Endodermal cell (in vitro differentiated cells): Measurements from ENCODE around the gene HGD. TPM values are rescaled to one million over a fixed set of nuclear protein-coding genes. Genes with fewer than 3 reads are reported as not detected.

Source experiments
- DNase-seq: peaks from one replicate; pipeline ENCODE4 v3.0.0-alpha.2; 2017
- H3K27ac ChIP-seq: 2 replicates; pipeline ENCODE4 v1.5.1; 2013; ENCODE audit warnings: mild to moderate bottlenecking, low read depth, low read length, moderate library complexity
- H3K27me3 ChIP-seq: 2 replicates; pipeline ENCODE4 v1.6.1; 2013; ENCODE audit warnings: mild to moderate bottlenecking, low read length, moderate library complexity; ENCODE audit not compliant: insufficient read depth, control insufficient read depth, poor library complexity, severe bottlenecking
- H3K36me3 ChIP-seq: 2 replicates; pipeline ENCODE4 v1.7.0; 2013; ENCODE audit warnings: mild to moderate bottlenecking, low read length, moderate library complexity; ENCODE audit not compliant: control insufficient read depth, insufficient read depth
- H3K4me1 ChIP-seq: one replicate; pipeline ENCODE4 v1.7.0; 2013; ENCODE audit warnings: low read length; ENCODE audit not compliant: control insufficient read depth, insufficient read depth
- H3K4me3 ChIP-seq: 2 replicates; pipeline ENCODE4 v1.5.1; 2013; ENCODE audit warnings: mild to moderate bottlenecking, low read length, moderate library complexity
- H3K9ac ChIP-seq: 2 replicates; pipeline ENCODE4 v1.6.1; 2013; ENCODE audit warnings: mild to moderate bottlenecking, low read length, moderate library complexity; ENCODE audit not compliant: poor library complexity, severe bottlenecking; ENCODE audit errors: extremely low read depth
- H3K9me3 ChIP-seq: 2 replicates; pipeline ENCODE4 v1.6.1; 2013; ENCODE audit warnings: mild to moderate bottlenecking, low read length, moderate library complexity; ENCODE audit not compliant: control insufficient read depth
- H3K27ac Mint-ChIP-seq: 2 replicates; pipeline ENCODE4 v1.8.0; 2020; ENCODE audit warnings: mixed read lengths
- H3K27me3 Mint-ChIP-seq: 2 replicates; pipeline ENCODE4 v1.8.0; 2021; ENCODE audit warnings: mild to moderate bottlenecking, mixed read lengths; ENCODE audit not compliant: insufficient read depth
- H3K36me3 Mint-ChIP-seq: 2 replicates; pipeline ENCODE4 v1.8.0; 2020; ENCODE audit warnings: low read depth, mixed read lengths
- H3K4me1 Mint-ChIP-seq: 2 replicates; pipeline ENCODE4 v1.8.0; 2020; ENCODE audit warnings: mixed read lengths
- H3K4me3 Mint-ChIP-seq: 2 replicates; pipeline ENCODE4 v1.8.0; 2020; ENCODE audit warnings: mild to moderate bottlenecking, moderate library complexity, mixed read lengths
- H3K9me3 Mint-ChIP-seq: 2 replicates; pipeline ENCODE4 v1.8.0; 2020; ENCODE audit warnings: mild to moderate bottlenecking, mixed read lengths
- WGBS, 2 experiments: methylation state at CpG; one replicate each; pipeline versions ENCODE4 v1.1.5 to v1.1.7; 2013; ENCODE audit warnings: missing lambda C conversion rate in 2 of 2, mixed read lengths in 1 of 2; ENCODE audit not compliant: insufficient coverage in 1 of 2, insufficient read length in 1 of 2; 5-methylcytosine and 5-hydroxymethylcytosine counted together
- long read RNA-seq, 4 experiments: library from polyadenylated mRNA in 2 of 4; library from RNA in 1 of 4; library from capped mRNA in 1 of 4; stranded (forward) in 3 of 4; unstranded in 1 of 4; transcript quantifications; one replicate each; pipeline ENCODE4 v2.0.0, GENCODE V29; 2020 to 2021; ENCODE audit warnings: inconsistent platforms in 1 of 4
- polyA plus RNA-seq, 2 experiments: library from polyadenylated mRNA; stranded (reverse); fragments of 50-300 nt; gene quantifications; one replicate each; pipeline ENCODE4 v1.2.3, GENCODE V29; 2013
- total RNA-seq, 2 donors: library from RNA; stranded (reverse); fragmentation: NEBNext Ultra II Directional in 1 of 2; extraction: Animal tissue kit (Norgen Biotek cat#: 25700) in 1 of 2; gene quantifications; 2 replicates in 1 of 2; 3 replicates in 1 of 2; pipeline ENCODE4 v1.2.1, GENCODE V29; 2021
- TF ChIP-seq, protein P1 (sequence below): fragments of 200-600 bp; sonication (generic); conservative IDR thresholded peaks from 2 replicates; pipeline ENCODE4 v1.5.0; 2021; ENCODE audit warnings: antibody characterized with exemption, mild to moderate bottlenecking

The HGD gene, protein sequence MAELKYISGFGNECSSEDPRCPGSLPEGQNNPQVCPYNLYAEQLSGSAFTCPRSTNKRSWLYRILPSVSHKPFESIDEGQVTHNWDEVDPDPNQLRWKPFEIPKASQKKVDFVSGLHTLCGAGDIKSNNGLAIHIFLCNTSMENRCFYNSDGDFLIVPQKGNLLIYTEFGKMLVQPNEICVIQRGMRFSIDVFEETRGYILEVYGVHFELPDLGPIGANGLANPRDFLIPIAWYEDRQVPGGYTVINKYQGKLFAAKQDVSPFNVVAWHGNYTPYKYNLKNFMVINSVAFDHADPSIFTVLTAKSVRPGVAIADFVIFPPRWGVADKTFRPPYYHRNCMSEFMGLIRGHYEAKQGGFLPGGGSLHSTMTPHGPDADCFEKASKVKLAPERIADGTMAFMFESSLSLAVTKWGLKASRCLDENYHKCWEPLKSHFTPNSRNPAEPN
- not detected for total RNA-seq
- 1.1 TPM for polyA plus RNA-seq (2013, experiment 1 of 2)
- polyA plus RNA-seq (2013, experiment 2 of 2): not detected
- long read RNA-seq, experiment 1: 0 reads
- long read RNA-seq, experiment 2: 0 reads
- long read RNA-seq, experiment 3: 0 reads
- long read RNA-seq, experiment 4: 0 reads

DNA sequence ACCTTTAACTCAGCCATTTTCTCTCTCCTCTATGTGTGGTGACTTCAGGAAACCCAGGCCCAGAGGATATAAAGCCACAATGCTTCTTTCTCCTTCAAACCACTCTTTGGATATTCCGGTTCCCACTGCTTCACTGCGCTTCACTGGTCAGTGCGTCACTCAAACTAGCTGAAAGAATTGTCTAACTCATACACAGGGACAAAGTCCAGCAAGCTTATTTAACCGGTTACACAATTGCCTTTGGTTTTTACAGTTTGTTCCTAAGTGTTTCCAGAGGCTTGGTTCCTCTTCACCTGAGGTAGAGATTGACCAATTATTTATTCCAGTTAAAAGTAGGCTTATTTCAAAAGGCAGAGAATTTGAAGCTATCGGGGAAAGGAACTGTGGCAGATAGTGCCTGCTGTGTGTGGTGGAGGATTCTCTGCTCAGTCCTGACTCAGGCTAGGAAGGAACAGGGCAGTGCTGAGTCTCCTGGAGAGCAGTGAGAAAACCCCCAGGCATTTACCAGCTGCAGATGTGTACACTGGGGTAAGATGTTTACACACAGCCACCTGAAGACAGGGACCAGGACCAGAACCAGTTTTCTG is at the start of gene HGD:
TSS of gene HGD (minus strand) at position 145 of the 587 bp plus-strand sequence. CDS start at position 17, 128 bp downstream.
- Mint-ChIP-seq H3K27ac (no peak within 1 kb of the TSS), H3K9me3 (peaks cover 24% of the 10 kb centered on the region), H3K4me1 (peaks cover 37% of the 10 kb centered on the region), H3K27me3 (no peaks in the 10 kb centered on the region), H3K36me3 (no peaks in the 10 kb centered on the region), H3K4me3 (no peak within 1 kb of the TSS)
- H3K4me1 ChIP-seq: peaks cover 13% of the 10 kb centered on the region
- TF ChIP-seq, protein P1, sequence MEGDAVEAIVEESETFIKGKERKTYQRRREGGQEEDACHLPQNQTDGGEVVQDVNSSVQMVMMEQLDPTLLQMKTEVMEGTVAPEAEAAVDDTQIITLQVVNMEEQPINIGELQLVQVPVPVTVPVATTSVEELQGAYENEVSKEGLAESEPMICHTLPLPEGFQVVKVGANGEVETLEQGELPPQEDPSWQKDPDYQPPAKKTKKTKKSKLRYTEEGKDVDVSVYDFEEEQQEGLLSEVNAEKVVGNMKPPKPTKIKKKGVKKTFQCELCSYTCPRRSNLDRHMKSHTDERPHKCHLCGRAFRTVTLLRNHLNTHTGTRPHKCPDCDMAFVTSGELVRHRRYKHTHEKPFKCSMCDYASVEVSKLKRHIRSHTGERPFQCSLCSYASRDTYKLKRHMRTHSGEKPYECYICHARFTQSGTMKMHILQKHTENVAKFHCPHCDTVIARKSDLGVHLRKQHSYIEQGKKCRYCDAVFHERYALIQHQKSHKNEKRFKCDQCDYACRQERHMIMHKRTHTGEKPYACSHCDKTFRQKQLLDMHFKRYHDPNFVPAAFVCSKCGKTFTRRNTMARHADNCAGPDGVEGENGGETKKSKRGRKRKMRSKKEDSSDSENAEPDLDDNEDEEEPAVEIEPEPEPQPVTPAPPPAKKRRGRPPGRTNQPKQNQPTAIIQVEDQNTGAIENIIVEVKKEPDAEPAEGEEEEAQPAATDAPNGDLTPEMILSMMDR: no peak
- peak within 1 kb of the TSS; percentile 43 for H3K27ac ChIP-seq
- H3K4me3 ChIP-seq: no peak within 1 kb of the TSS
- no peak for DNase-seq
- H3K27me3 ChIP-seq: no peaks in the 10 kb centered on the region
- no peaks in the 10 kb centered on the region for H3K36me3 ChIP-seq
- H3K9me3 ChIP-seq: peaks cover 20% of the 10 kb centered on the region
- no peak within 1 kb of the TSS for H3K9ac ChIP-seq
- WGBS, 2 experiments: 92 to 94% methylated on average over 5 of the region's 5 CpGs

DNA sequence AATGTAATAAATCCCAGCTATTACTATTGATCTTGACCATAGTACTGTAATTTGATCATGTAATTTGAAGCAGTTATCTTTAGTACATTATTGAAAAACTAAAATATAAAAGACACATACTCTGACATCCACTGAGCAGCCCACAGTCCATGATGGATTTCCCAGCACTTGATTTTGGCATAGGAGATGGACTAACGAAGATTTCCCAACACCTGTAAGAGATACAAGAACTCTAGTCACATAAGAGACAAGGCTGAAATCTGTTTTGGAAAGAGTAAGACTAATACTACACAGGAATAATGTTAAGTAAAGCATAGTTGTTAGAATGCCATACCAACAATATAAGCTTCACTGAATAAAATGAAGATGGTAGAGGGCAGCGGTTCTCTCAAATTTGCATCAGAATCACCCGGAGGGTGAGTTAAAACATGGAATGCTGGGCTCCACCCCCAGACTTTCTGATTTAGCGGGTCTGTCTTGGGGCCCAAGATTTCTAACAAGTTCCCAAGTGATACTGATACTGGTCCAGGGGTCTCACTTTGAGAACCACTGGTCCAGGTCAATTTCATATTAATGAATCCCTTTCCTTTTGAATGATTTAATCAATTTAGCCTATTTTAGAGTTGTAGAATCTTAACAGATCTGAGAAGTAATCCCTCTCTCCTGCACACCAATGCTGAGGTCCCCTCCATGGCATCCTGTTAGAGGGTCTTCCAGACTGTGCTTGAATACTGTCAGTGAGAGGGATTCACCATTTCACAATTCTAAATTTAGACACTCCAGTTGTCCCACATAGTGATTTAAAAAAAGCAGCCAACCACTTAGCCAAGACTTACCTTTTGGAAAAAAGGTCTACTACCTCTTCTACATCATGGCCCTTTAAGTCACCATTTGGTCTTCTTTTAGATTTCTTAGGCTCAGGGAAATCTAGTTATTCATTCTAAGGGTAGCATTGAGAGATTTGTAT is 48.8 kb upstream of the HGD start:
- Mint-ChIP-seq H3K36me3 (peaks cover 6% of the 10 kb centered on the region), H3K27me3 (peaks cover 2% of the 10 kb centered on the region), H3K9me3 (peaks cover 26% of the 10 kb centered on the region), H3K4me3 (no peak overlapping the region), H3K4me1 (no peaks in the 10 kb centered on the region), H3K27ac (no peak overlapping the region)
- Histone ChIP-seq H3K4me3 (no peak overlapping the region), H3K9ac (no peak overlapping the region), H3K36me3 (no peaks in the 10 kb centered on the region), H3K4me1 (no peaks in the 10 kb centered on the region), H3K27me3 (no peaks in the 10 kb centered on the region), H3K27ac (no peak overlapping the region), H3K9me3 (peaks cover 3% of the 10 kb centered on the region)
- TF ChIP-seq, protein P1: no peak
- 72% methylated on average over 4 of the region's 4 CpGs; no CpG with 5 or more reads in 1 of the 2 experiments for WGBS, 2 experiments
- DNase-seq: no peak

DNA sequence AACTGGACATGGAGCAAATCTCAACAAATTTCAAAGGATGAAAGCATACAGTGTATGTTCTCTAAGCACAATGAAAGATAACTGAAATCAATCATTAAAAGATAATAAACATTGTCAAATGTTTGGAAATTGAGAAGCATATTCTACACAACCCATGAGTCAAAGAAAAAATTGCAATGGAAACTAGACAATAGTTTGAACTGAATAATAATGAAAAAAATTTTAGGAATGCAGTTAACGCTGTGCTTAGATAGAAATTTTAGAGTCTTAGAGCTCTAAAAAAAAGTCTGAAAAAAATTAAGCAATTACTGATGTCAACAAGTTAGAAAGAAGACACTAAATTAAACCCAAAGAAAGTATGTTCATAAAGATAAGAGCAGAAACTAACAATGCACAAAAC is 44.8 kb upstream of the HGD start:
- no peaks in the 10 kb centered on the region for H3K4me1 Mint-ChIP-seq
- no peaks in the 10 kb centered on the region for H3K27me3 Mint-ChIP-seq
- no peak overlapping the region for H3K27ac Mint-ChIP-seq
- no peak for DNase-seq
- H3K36me3 Mint-ChIP-seq: peaks cover 18% of the 10 kb centered on the region
- Histone ChIP-seq H3K9ac (no peak overlapping the region), H3K27ac (no peak overlapping the region), H3K36me3 (no peaks in the 10 kb centered on the region), H3K4me3 (no peak overlapping the region), H3K4me1 (no peaks in the 10 kb centered on the region), H3K9me3 (no peaks in the 10 kb centered on the region), H3K27me3 (no peaks in the 10 kb centered on the region)
- TF ChIP-seq, protein P1: no peak
- peaks cover 9% of the 10 kb centered on the region for H3K9me3 Mint-ChIP-seq
- WGBS, 2 experiments: 95% methylated on average over 1 of the region's 1 CpG; no CpG with 5 or more reads in 1 of the 2 experiments
- no peak overlapping the region for H3K4me3 Mint-ChIP-seq
